ENCODE measurements around the gene SPAG17. TPM values are rescaled to one million over a fixed set of nuclear protein-coding genes. Genes with fewer than 3 reads are reported as not detected.

Gene SPAG17
- total RNA-seq, 1 donor from 2014 or later, result 1.9 TPM

DNA sequence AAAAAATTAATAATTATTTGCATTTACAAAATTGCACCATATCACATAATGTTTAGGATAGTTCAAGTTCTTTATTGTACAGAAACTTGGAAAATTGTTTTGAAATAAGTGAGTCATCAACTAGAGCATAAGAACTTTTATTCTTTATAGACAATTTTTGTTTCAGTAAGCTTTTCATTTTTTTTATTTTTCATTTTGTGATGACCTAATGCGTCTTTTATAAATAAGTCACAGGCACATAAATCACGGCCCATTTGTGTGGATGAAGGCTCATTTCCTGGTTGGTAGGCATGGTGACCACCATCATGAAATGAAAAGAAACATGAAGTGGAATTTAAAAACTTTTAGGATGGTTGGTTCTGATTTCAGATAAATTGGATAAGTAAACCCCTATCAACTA is 39.3 kb downstream of the SPAG17 start:
- FAIRE-seq, result no peak
- TF ChIP-seq, protein P1, sequence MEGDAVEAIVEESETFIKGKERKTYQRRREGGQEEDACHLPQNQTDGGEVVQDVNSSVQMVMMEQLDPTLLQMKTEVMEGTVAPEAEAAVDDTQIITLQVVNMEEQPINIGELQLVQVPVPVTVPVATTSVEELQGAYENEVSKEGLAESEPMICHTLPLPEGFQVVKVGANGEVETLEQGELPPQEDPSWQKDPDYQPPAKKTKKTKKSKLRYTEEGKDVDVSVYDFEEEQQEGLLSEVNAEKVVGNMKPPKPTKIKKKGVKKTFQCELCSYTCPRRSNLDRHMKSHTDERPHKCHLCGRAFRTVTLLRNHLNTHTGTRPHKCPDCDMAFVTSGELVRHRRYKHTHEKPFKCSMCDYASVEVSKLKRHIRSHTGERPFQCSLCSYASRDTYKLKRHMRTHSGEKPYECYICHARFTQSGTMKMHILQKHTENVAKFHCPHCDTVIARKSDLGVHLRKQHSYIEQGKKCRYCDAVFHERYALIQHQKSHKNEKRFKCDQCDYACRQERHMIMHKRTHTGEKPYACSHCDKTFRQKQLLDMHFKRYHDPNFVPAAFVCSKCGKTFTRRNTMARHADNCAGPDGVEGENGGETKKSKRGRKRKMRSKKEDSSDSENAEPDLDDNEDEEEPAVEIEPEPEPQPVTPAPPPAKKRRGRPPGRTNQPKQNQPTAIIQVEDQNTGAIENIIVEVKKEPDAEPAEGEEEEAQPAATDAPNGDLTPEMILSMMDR (IDR thresholded peaks at IDR 0.05; ENCODE audit: insufficient read depth, low read depth, low read length), result no peak
- TF ChIP-seq EZH2 (IDR thresholded peaks at IDR 0.05; ENCODE audit: insufficient read depth, low read length), result no peak

DNA sequence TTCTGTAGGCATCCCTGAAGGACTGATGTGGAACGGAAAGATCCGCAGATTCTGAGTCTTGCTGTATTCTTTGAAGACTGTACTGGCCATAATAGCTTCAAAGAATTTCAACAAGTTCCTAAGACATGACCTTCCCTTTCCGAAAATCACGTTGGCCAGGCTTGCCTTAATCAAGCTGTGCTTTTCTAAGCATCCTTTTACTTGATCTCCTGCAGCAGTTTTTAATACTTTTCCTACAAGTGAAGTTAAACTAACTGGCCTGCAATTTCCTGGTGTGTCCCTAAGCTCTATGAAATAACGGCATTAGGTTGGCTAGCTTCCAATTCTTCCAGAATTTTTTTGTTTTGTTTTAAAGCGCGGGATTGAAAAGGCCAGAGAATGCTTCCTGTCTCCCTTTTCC is 40.3 kb downstream of the SPAG17 start:
- no peak overlapping the region for H2AFZ ChIP-seq (ENCODE audit: low read depth, low read length)

More for the DNA sequence above, 39.3 kb downstream of the SPAG17 start:
- Histone ChIP-seq H3K36me3 (ENCODE audit: insufficient read depth, low read length) (no peaks in the 10 kb centered on the region), H3K27me3 (ENCODE audit: insufficient read depth, low read length) (no peaks in the 10 kb centered on the region), H3K9me3 (ENCODE audit: insufficient read depth, low read depth, low read length) (no peaks in the 10 kb centered on the region), H3K4me2 (ENCODE audit: low read length) (no peak overlapping the region), H4K20me1 (ENCODE audit: insufficient read depth, low read length) (no peaks in the 10 kb centered on the region), H3K4me3 (ENCODE audit: insufficient read depth, low read depth, low read length) (no peak overlapping the region), H3K4me1 (ENCODE audit: insufficient read depth, low read length) (no peaks in the 10 kb centered on the region), H3K27ac (ENCODE audit: low read depth, low read length) (no peak overlapping the region), H2AFZ (ENCODE audit: low read depth, low read length) (no peak overlapping the region), H3K9ac (ENCODE audit: low read length) (no peak overlapping the region), H3K79me2 (ENCODE audit: insufficient read depth, low read length) (no peaks in the 10 kb centered on the region)
- no peak overlapping the region for H3K27ac Mint-ChIP-seq (ENCODE audit: unreplicated experiment)
- no peaks in the 10 kb centered on the region for H3K36me3 Mint-ChIP-seq (ENCODE audit: low read depth, unreplicated experiment)
- no peak overlapping the region for H3K4me3 Mint-ChIP-seq (ENCODE audit: unreplicated experiment)
- peaks cover 2% of the 10 kb centered on the region for H3K9me3 Mint-ChIP-seq (ENCODE audit: unreplicated experiment)
- DNase-seq (ENCODE audit: low read depth), result no peak
- peaks cover 17% of the 10 kb centered on the region for H3K4me1 Mint-ChIP-seq (ENCODE audit: low read depth, unreplicated experiment)
- H3K27me3 Mint-ChIP-seq (ENCODE audit: low read depth, unreplicated experiment), result no peaks in the 10 kb centered on the region

DNA sequence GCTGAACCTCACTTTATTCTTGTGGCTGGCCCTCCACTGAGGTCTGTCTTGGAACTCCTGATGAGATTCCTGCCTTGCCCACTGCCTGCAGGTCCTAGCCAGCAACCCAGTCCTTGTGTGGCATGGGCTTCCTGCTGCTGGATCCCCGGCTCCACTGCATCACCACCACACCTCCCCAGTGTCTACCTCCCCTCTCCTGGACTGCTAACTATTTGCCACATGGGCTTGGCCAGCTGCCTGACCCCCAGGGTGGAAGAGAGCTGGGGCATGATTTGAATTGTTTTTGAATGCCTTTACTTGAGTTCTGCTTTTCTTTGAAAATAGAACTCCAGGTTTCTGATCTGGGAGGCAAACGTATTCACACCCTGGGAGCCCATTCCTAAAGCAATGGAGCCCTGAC is 41.2 kb downstream of the SPAG17 start:
- Histone ChIP-seq H3K4me2 (ENCODE audit: low read length) (no peak overlapping the region), H3K9ac (ENCODE audit: low read length) (no peak overlapping the region), H3K36me3 (ENCODE audit: insufficient read depth, low read length) (no peaks in the 10 kb centered on the region), H3K4me1 (ENCODE audit: insufficient read depth, low read length) (no peaks in the 10 kb centered on the region), H3K27me3 (ENCODE audit: insufficient read depth, low read length) (no peaks in the 10 kb centered on the region), H3K27ac (ENCODE audit: low read depth, low read length) (no peak overlapping the region), H4K20me1 (ENCODE audit: insufficient read depth, low read length) (no peaks in the 10 kb centered on the region), H3K9me3 (ENCODE audit: insufficient read depth, low read depth, low read length) (no peaks in the 10 kb centered on the region), H3K4me3 (ENCODE audit: insufficient read depth, low read depth, low read length) (no peak overlapping the region), H2AFZ (ENCODE audit: low read depth, low read length) (no peak overlapping the region), H3K79me2 (ENCODE audit: insufficient read depth, low read length) (no peaks in the 10 kb centered on the region)
- FAIRE-seq (no peak), DNase-seq (ENCODE audit: low read depth) (peak; percentile 33)
- H3K27ac Mint-ChIP-seq (ENCODE audit: unreplicated experiment), result no peak overlapping the region
- no peaks in the 10 kb centered on the region for H3K36me3 Mint-ChIP-seq (ENCODE audit: low read depth, unreplicated experiment)
- TF ChIP-seq, protein P1 (IDR thresholded peaks at IDR 0.05; ENCODE audit: insufficient read depth, low read depth, low read length), result no peak
- TF ChIP-seq EZH2 (IDR thresholded peaks at IDR 0.05; ENCODE audit: insufficient read depth, low read length), result no peak
- peaks cover 17% of the 10 kb centered on the region for H3K4me1 Mint-ChIP-seq (ENCODE audit: low read depth, unreplicated experiment)
- no peak overlapping the region for H3K4me3 Mint-ChIP-seq (ENCODE audit: unreplicated experiment)
- H3K9me3 Mint-ChIP-seq (ENCODE audit: unreplicated experiment), result peaks cover 2% of the 10 kb centered on the region
- H3K27me3 Mint-ChIP-seq (ENCODE audit: low read depth, unreplicated experiment), result no peaks in the 10 kb centered on the region

More for the DNA sequence above, 40.3 kb downstream of the SPAG17 start:
- Mint-ChIP-seq H3K27ac (ENCODE audit: unreplicated experiment) (no peak overlapping the region), H3K9me3 (ENCODE audit: unreplicated experiment) (peaks cover 2% of the 10 kb centered on the region), H3K4me1 (ENCODE audit: low read depth, unreplicated experiment) (peaks cover 17% of the 10 kb centered on the region), H3K36me3 (ENCODE audit: low read depth, unreplicated experiment) (no peaks in the 10 kb centered on the region), H3K4me3 (ENCODE audit: unreplicated experiment) (no peak overlapping the region), H3K27me3 (ENCODE audit: low read depth, unreplicated experiment) (no peaks in the 10 kb centered on the region)
- H3K36me3 ChIP-seq (ENCODE audit: insufficient read depth, low read length), result no peaks in the 10 kb centered on the region
- no peaks in the 10 kb centered on the region for H3K9me3 ChIP-seq (ENCODE audit: insufficient read depth, low read depth, low read length)
- FAIRE-seq (no peak), DNase-seq (ENCODE audit: low read depth) (no peak)
- H3K4me1 ChIP-seq (ENCODE audit: insufficient read depth, low read length), result no peaks in the 10 kb centered on the region
- H3K79me2 ChIP-seq (ENCODE audit: insufficient read depth, low read length), result no peaks in the 10 kb centered on the region
- no peaks in the 10 kb centered on the region for H4K20me1 ChIP-seq (ENCODE audit: insufficient read depth, low read length)
- TF ChIP-seq, protein P1 (IDR thresholded peaks at IDR 0.05; ENCODE audit: insufficient read depth, low read depth, low read length), result no peak
- no peak for TF ChIP-seq EZH2 (IDR thresholded peaks at IDR 0.05; ENCODE audit: insufficient read depth, low read length)
- H3K27ac ChIP-seq (ENCODE audit: low read depth, low read length), result no peak overlapping the region
- H3K4me3 ChIP-seq (ENCODE audit: insufficient read depth, low read depth, low read length), result no peak overlapping the region
- H3K27me3 ChIP-seq (ENCODE audit: insufficient read depth, low read length), result no peaks in the 10 kb centered on the region
- H3K9ac ChIP-seq (ENCODE audit: low read length), result no peak overlapping the region
- no peak overlapping the region for H3K4me2 ChIP-seq (ENCODE audit: low read length)

Data from astrocyte (in vitro differentiated cells and primary cell).